IMR-90 (cell line): ENCODE measurements around the gene ATG12. TPM values are rescaled to one million over a fixed set of nuclear protein-coding genes. Genes with fewer than 3 reads are reported as not detected.
"Not testable (repeated sequence)": the region's sequence is repeated elsewhere in the genome, so short reads cannot be mapped to it uniquely, and the experiment has no call there.

Experiments used
- ATAC-seq: fragments of 200-7000 bp; cut with Tn5 transposase; 2 replicates; pipeline ENCODE4 v1.9.1; 2020; ENCODE audit warnings: low read depth, mild to moderate bottlenecking, moderate library complexity
- BruUV-seq: library from RNA; stranded (reverse); fragments of 400-500 nt; replicated peaks from 2 replicates; lab custom pipeline; 2021; lab: Mats Ljungman, UMichigan
- CTCF ChIA-PET: fragments of 300-600 bp; formaldehyde crosslinking; extraction: SDS; loops from one replicate; lab custom pipeline; 2021; ENCODE audit warnings: antibody characterized with exemption; lab: Yijun Ruan, JAX
- POLR2A ChIA-PET: fragments of 300-600 bp; sonication (Branson Sonifier 250); formaldehyde crosslinking; loops from one replicate; lab custom pipeline; 2022; ENCODE audit warnings: antibody characterized with exemption; ENCODE audit not compliant: unreplicated experiment; lab: Charles Lee
- DNase-seq: peaks from one replicate; pipeline ENCODE4 v3.0.0; 2013
- H2AFZ ChIP-seq: replicated peaks from 2 replicates; pipeline ENCODE3; 2013; ENCODE audit warnings: low read length, mild to moderate bottlenecking; ENCODE audit not compliant: poor library complexity
- H2AK5ac ChIP-seq: 2 replicates; pipeline ENCODE4 v1.6.1; 2013; ENCODE audit warnings: low read depth, low read length, inconsistent platforms
- H2AK9ac ChIP-seq: replicated peaks from 2 replicates; pipeline ENCODE3; 2013; ENCODE audit warnings: mild to moderate bottlenecking, low read depth, low read length, moderate library complexity; ENCODE audit not compliant: poor library complexity
- H2BK120ac ChIP-seq: 2 replicates; pipeline ENCODE4 v1.6.1; 2013; ENCODE audit warnings: low read depth, low read length, inconsistent platforms
- H2BK15ac ChIP-seq: 3 replicates; pipeline ENCODE4 v1.6.1; 2013; ENCODE audit warnings: low read depth, low read length, inconsistent platforms
- H2BK20ac ChIP-seq: 2 replicates; pipeline ENCODE4 v1.6.1; 2013; ENCODE audit warnings: low read depth, mild to moderate bottlenecking, inconsistent platforms, low read length, moderate library complexity
- H2BK5ac ChIP-seq: 2 replicates; pipeline ENCODE4 v1.6.1; 2013; ENCODE audit warnings: mild to moderate bottlenecking, low read depth, low read length, inconsistent platforms; ENCODE audit not compliant: poor library complexity, severe bottlenecking
- H3K14ac ChIP-seq: replicated peaks from 2 replicates; pipeline ENCODE4 v1.6.1; 2013; ENCODE audit warnings: low read depth, low read length, inconsistent platforms
- H3K18ac ChIP-seq: 2 replicates; pipeline ENCODE4 v1.6.1; 2013; ENCODE audit warnings: low read depth, low read length, control low read depth
- H3K23ac ChIP-seq: 2 replicates; pipeline ENCODE4 v1.6.1; 2013; ENCODE audit warnings: low read depth, low read length, inconsistent platforms
- H3K27ac ChIP-seq: 2 replicates; pipeline ENCODE4 v1.5.1; 2013; ENCODE audit warnings: mild to moderate bottlenecking, control low read depth, low read length; ENCODE audit not compliant: insufficient read depth
- H3K27me3 ChIP-seq: 2 replicates; pipeline ENCODE4 v1.6.1; 2013; ENCODE audit warnings: low read length; ENCODE audit not compliant: control insufficient read depth, insufficient read depth
- H3K36me3 ChIP-seq: 2 replicates; pipeline ENCODE4 v1.6.1; 2013; ENCODE audit warnings: low read length, mixed read lengths; ENCODE audit not compliant: control insufficient read depth, insufficient read depth
- H3K4ac ChIP-seq: 2 replicates; pipeline ENCODE4 v1.6.1; 2013; ENCODE audit warnings: low read depth, low read length, inconsistent platforms
- H3K4me1 ChIP-seq: 2 replicates; pipeline ENCODE4 v1.6.1; 2013; ENCODE audit warnings: low read length, mixed read lengths; ENCODE audit not compliant: control insufficient read depth, insufficient read depth
- H3K4me2 ChIP-seq: 2 replicates; pipeline ENCODE4 v1.6.1; 2013; ENCODE audit warnings: low read depth, mild to moderate bottlenecking, control low read depth, low read length, moderate library complexity
- H3K4me3 ChIP-seq: 2 replicates; pipeline ENCODE4 v1.5.1; 2013; ENCODE audit warnings: low read depth, mild to moderate bottlenecking, control low read depth, low read length, moderate library complexity; ENCODE audit not compliant: insufficient read depth
- H3K56ac ChIP-seq: 2 replicates; pipeline ENCODE4 v1.6.1; 2013; ENCODE audit warnings: low read length, inconsistent platforms; ENCODE audit not compliant: insufficient read depth; ENCODE audit errors: extremely low read depth
- H3K79me1 ChIP-seq, 2 experiments: 2 replicates each; pipeline ENCODE4 v1.6.1; 2013; ENCODE audit warnings: low read length in 2 of 2, inconsistent platforms in 1 of 2, low read depth in 1 of 2
- H3K9ac ChIP-seq: 2 replicates; pipeline ENCODE4 v1.6.1; 2013; ENCODE audit warnings: low read depth, low read length, control low read depth
- H3K9me1 ChIP-seq: 2 replicates; pipeline ENCODE4 v1.6.1; 2013; ENCODE audit warnings: low read length, inconsistent platforms; ENCODE audit not compliant: insufficient read depth
- H3K9me3 ChIP-seq: 2 replicates; pipeline ENCODE4 v1.6.1; 2013; ENCODE audit warnings: low read length; ENCODE audit not compliant: control insufficient read depth, insufficient read depth
- H4K20me1 ChIP-seq: 2 replicates; pipeline ENCODE4 v1.6.1; 2013; ENCODE audit warnings: low read length, inconsistent platforms; ENCODE audit not compliant: insufficient read depth
- H4K5ac ChIP-seq: 2 replicates; pipeline ENCODE4 v1.6.1; 2013; ENCODE audit warnings: mild to moderate bottlenecking, low read depth, low read length, control low read depth
- H4K8ac ChIP-seq, 2 experiments: 2 replicates each; pipeline ENCODE4 v1.6.1; 2013; ENCODE audit warnings: low read depth in 2 of 2, low read length in 2 of 2, control low read depth in 1 of 2, inconsistent platforms in 1 of 2
- H4K91ac ChIP-seq: 2 replicates; pipeline ENCODE4 v1.6.1; 2013; ENCODE audit warnings: low read depth, low read length, inconsistent platforms; ENCODE audit not compliant: insufficient read depth
- WGBS, 2 experiments: methylation state at CpG; one replicate each; pipeline versions ENCODE4 v1.1.5 to v1.1.7; 2013; ENCODE audit warnings: missing lambda C conversion rate in 2 of 2; ENCODE audit not compliant: insufficient read length in 1 of 2; ENCODE audit errors: extremely low coverage in 2 of 2; 5-methylcytosine and 5-hydroxymethylcytosine counted together
- dilution Hi-C: fragments of 300-500 bp; cut with HindIII; formaldehyde crosslinking; loops from one replicate; pipeline ENCODE4 v1.14.3; 2018; ENCODE audit warnings: low sequenced_read_pairs; ENCODE audit not compliant: unreplicated experiment
- in situ Hi-C: fragments of 300-500 bp; cut with MboI; formaldehyde crosslinking; loops from 3 replicates; pipeline ENCODE4 v1.14.3; 2019; ENCODE audit warnings: low sequenced_read_pairs, inconsistent platforms, mixed read lengths
- intact Hi-C: fragments of 100-400 bp; cut with micrococcal nuclease; formaldehyde crosslinking; loops from 2 replicates; pipeline ENCODE4 v1.10.0; 2022
- polyA plus RNA-seq, 3 experiments: library from polyadenylated mRNA; depleted of rRNA; stranded (reverse); fragments of >200 nt; gene quantifications; 2 replicates each; pipeline ENCODE4 v1.2.3, GENCODE V29; 2012; ENCODE audit warnings: low replicate concordance in 1 of 3
- total RNA-seq: library from RNA; depleted of rRNA; stranded (reverse); fragments of >200 nt; gene quantifications from 2 replicates; pipeline ENCODE4 v1.2.3, GENCODE V29; 2012

ATG12 gene
- total and polyA plus RNA-seq, 2 of the 4 experiments (the other 2 are of a cell fraction): 68.0 to 95.7 TPM

DNA sequence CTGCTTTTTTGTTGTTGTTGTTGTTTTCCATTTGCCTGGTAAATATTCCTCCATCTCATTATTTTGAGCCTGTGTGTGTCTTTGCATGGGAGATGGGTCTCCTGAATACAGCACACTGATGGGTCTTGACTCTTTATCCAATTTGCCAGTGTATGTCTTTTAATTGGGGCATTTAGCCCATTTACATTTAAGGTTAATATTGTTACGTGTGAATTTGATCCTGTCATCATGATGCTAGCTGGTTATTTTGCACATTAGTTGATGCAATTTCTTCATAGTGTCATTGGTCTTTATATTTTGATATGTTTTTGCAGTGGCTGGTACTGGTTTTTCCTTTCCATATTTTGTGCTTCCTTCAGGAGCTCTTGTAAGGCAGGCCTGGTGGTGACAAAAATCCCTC, 16.4 kb downstream of the ATG12 start:
- in situ Hi-C loops: loop anchor here (25.0 kb wide), 1 partner anchor 538 kb away; the partner anchor contains the start of gene CCDC112

More for the DNA sequence above, 16.4 kb downstream of the ATG12 start:
- H4K20me1 ChIP-seq, H3K36me3 ChIP-seq, H3K4me2 ChIP-seq, BruUV-seq, H2BK20ac ChIP-seq, H3K4me3 ChIP-seq, H2BK120ac ChIP-seq, H4K8ac ChIP-seq, H3K14ac ChIP-seq, H3K9ac ChIP-seq, H3K23ac ChIP-seq, H2AFZ ChIP-seq, H3K9me1 ChIP-seq, intact Hi-C loops, H4K91ac ChIP-seq, H3K79me1 ChIP-seq, H3K4ac ChIP-seq, DNase-seq, H2AK9ac ChIP-seq, H3K56ac ChIP-seq, H3K18ac ChIP-seq, H2AK5ac ChIP-seq, ATAC-seq, H2BK15ac ChIP-seq, H3K27me3 ChIP-seq, H3K27ac ChIP-seq, H3K4me1 ChIP-seq, POLR2A ChIA-PET, H2BK5ac ChIP-seq, H4K5ac ChIP-seq, H3K9me3 ChIP-seq, dilution Hi-C loops: not testable (repeated sequence)
- WGBS, 2 experiments: no CpG with 5 or more reads among the region's 1 CpG
- CTCF ChIA-PET: interaction anchor here (0.6 kb wide), 1 partner anchor 1128 kb away, joined by 4 read pairs; no protein-coding TSS in a partner anchor
